Body of pancreas (tissue), 4 donors: Measurements from ENCODE around the gene CPXM1. TPM values are rescaled to one million over a fixed set of nuclear protein-coding genes. Genes with fewer than 3 reads are reported as not detected.

Experiments
- ATAC-seq: fragments of 150-250 bp; one replicate; pipeline ENCODE4 v1.9.1; 2016
- DNase-seq, 4 donors: peaks; one replicate each; pipeline ENCODE4 v3.0.0-alpha.2; 2019
- H3K27ac ChIP-seq, 4 donors: fragments of 200-600 bp; sonication (generic); 1 replicate in 3 of 4; 2 replicates in 1 of 4; pipeline versions ENCODE4 v1.5.1 to v1.6.1; 2016 to 2019; ENCODE audit warnings: mild to moderate bottlenecking in 1 of 4, mixed read lengths in 1 of 4, moderate library complexity in 1 of 4
- H3K27me3 ChIP-seq, 2 donors: fragments of 200-600 bp; sonication (generic); one replicate each; pipeline ENCODE4 v1.6.0; 2016; ENCODE audit warnings: mild to moderate bottlenecking in 1 of 2
- H3K36me3 ChIP-seq, 2 donors: fragments of 200-600 bp; sonication (generic); replicated peaks in 1 of 2; 2 replicates each; pipeline ENCODE4 v1.5.1; 2016; ENCODE audit warnings: low read depth in 2 of 2; ENCODE audit not compliant: insufficient read depth in 1 of 2
- H3K4me1 ChIP-seq: fragments of 200-600 bp; sonication (generic); one replicate; pipeline ENCODE4 v1.6.0; 2016
- H3K4me3 ChIP-seq, 2 donors: fragments of 200-600 bp; sonication (generic); 1 replicate in 1 of 2; 2 replicates in 1 of 2; pipeline ENCODE4 v1.5.1; 2016 to 2019
- H3K9me3 ChIP-seq, 3 donors: fragments of 200-600 bp; sonication (generic); 1 replicate in 2 of 3; 2 replicates in 1 of 3; pipeline ENCODE4 v1.5.1; 2016
- CTCF ChIP-seq, 7 experiments: fragments of 450-650 bp in 4 of 7; fragments of 200-600 bp in 3 of 7; sonication (generic) in 3 of 7; IDR thresholded peaks; one replicate each; pipeline ENCODE4 v1.5.1; 2016 to 2019; ENCODE audit warnings: antibody characterized with exemption in 7 of 7
- POLR2A ChIP-seq, 3 donors: fragments of 450-650 bp; IDR thresholded peaks; one replicate each; pipeline ENCODE4 v1.6.1; 2016; ENCODE audit warnings: antibody characterized with exemption in 3 of 3, mild to moderate bottlenecking in 2 of 3
- WGBS, 2 donors: methylation state at CpG; one replicate each; pipeline ENCODE4 v1.1.5; 2017; 5-methylcytosine and 5-hydroxymethylcytosine counted together
- intact Hi-C: fragments of 100-400 bp; cut with DNase I; formaldehyde crosslinking; loops from one replicate; pipeline ENCODE4 v1.15.1; 2023
- total RNA-seq, 2 donors: library from RNA; depleted of rRNA; stranded (reverse); fragments of >200 nt; gene quantifications; one replicate each; pipeline ENCODE4 v1.1.0, GENCODE V29; 2016

Gene CPXM1
- total RNA-seq, 2 donors from 2014 or later, result 2.3 to 4.9 TPM

- DNase-seq (no peak), ATAC-seq (no peak)
- TF ChIP-seq CTCF (IDR thresholded peaks at IDR 0.05), result no peak
- no peak for TF ChIP-seq POLR2A (IDR thresholded peaks at IDR 0.05)
- Histone ChIP-seq H3K9me3 (no peaks in the 10 kb centered on the region), H3K27ac (no peak overlapping the region), H3K4me3 (no peak overlapping the region), H3K36me3 (no peaks in the 10 kb centered on the region), H3K4me1 (peaks cover 21% of the 10 kb centered on the region), H3K27me3 (no peaks in the 10 kb centered on the region)
- WGBS, 2 donors, result 95 to 98% methylated on average over 11 to 19 of the region's 19 CpGs
- intact Hi-C loops, result loop anchor here (10.0 kb wide), 1 partner anchor 363 kb away; the partner anchor contains the start of gene SNRPB
These were observed 37.9 kb upstream of the CPXM1 start for GRCh38 chr20:2838170-2838797.

- H3K9me3 ChIP-seq, result no peaks in the 10 kb centered on the region
- 84 to 86% methylated on average over 5 to 6 of the region's 6 CpGs for WGBS, 2 donors
- no peaks in the 10 kb centered on the region for H3K27me3 ChIP-seq
- no peak overlapping the region for H3K27ac ChIP-seq
- no peak overlapping the region for H3K4me3 ChIP-seq
- intact Hi-C loops, result loop anchor here (10.0 kb wide), 1 partner anchor 363 kb away; the partner anchor contains the start of gene SNRPB
- DNase-seq, result no peak
- no peak for TF ChIP-seq CTCF (IDR thresholded peaks at IDR 0.05)
- TF ChIP-seq POLR2A (IDR thresholded peaks at IDR 0.05), result no peak
- ATAC-seq, result no peak
- H3K4me1 ChIP-seq, result peaks cover 21% of the 10 kb centered on the region
- H3K36me3 ChIP-seq, result no peaks in the 10 kb centered on the region
These were observed 37.0 kb upstream of the CPXM1 start for GRCh38 chr20:2837221-2837960.

GRCh38 chr20:2836035-2836434, 35.6 kb upstream of the CPXM1 start:
- ATAC-seq (no peak), DNase-seq (no peak)
- intact Hi-C loops, result loop anchor here (10.0 kb wide), 1 partner anchor 361 kb away; the partner anchor contains the start of gene SNRPB
- H3K27ac ChIP-seq, result no peak overlapping the region
- H3K4me1 ChIP-seq, result peaks cover 14% of the 10 kb centered on the region
- TF ChIP-seq CTCF (IDR thresholded peaks at IDR 0.05), result no peak
- no peak for TF ChIP-seq POLR2A (IDR thresholded peaks at IDR 0.05)
- H3K36me3 ChIP-seq, result no peaks in the 10 kb centered on the region
- H3K27me3 ChIP-seq, result no peaks in the 10 kb centered on the region
- no peaks in the 10 kb centered on the region for H3K9me3 ChIP-seq
- no peak overlapping the region for H3K4me3 ChIP-seq
- 86% methylated on average over 5 of the region's 5 CpGs for WGBS, 2 donors

- no peak for ATAC-seq
- Histone ChIP-seq H3K4me1 (peaks cover 14% of the 10 kb centered on the region), H3K4me3 (no peak overlapping the region), H3K9me3 (no peaks in the 10 kb centered on the region), H3K27me3 (no peaks in the 10 kb centered on the region), H3K36me3 (no peaks in the 10 kb centered on the region), H3K27ac (no peak overlapping the region)
- intact Hi-C loops, result loop anchor here (10.0 kb wide), 1 partner anchor 361 kb away; the partner anchor contains the start of gene SNRPB
- TF ChIP-seq POLR2A (IDR thresholded peaks at IDR 0.05), result no peak
- 80% methylated on average over 6 of the region's 6 CpGs; no CpG with 5 or more reads in 1 of the 2 donors for WGBS, 2 donors
- DNase-seq, result no peak
These were observed 34.9 kb upstream of the CPXM1 start for GRCh38 chr20:2835331-2835796.

- Histone ChIP-seq H3K4me1 (peaks cover 5% of the 10 kb centered on the region), H3K4me3 (no peak overlapping the region), H3K9me3 (no peaks in the 10 kb centered on the region), H3K27me3 (no peaks in the 10 kb centered on the region), H3K36me3 (no peaks in the 10 kb centered on the region), H3K27ac (no peak overlapping the region)
- DNase-seq, result no peak
- ATAC-seq, result no peak
- 92 to 95% methylated on average over 14 of the region's 14 CpGs for WGBS, 2 donors
- intact Hi-C loops, result loop anchor here (10.0 kb wide), 1 partner anchor 360 kb away; the partner anchor contains the start of gene SNRPB
- no peak for TF ChIP-seq CTCF (IDR thresholded peaks at IDR 0.05)
- no peak for TF ChIP-seq POLR2A (IDR thresholded peaks at IDR 0.05)
These were observed 34.1 kb upstream of the CPXM1 start for GRCh38 chr20:2834401-2835110.
